Activated CD4-positive, alpha-beta T cell treated with anti-CD3 and anti-CD28 coated beads for 24 hours (primary cell): ENCODE data around the gene LYRM4.

Experiments
- DNase-seq, 2 donors: peaks; one replicate each; pipeline ENCODE4 v3.0.0-alpha.2; 2020; ENCODE audit warnings: low read depth in 2 of 2

LYRM4 gene

DNA sequence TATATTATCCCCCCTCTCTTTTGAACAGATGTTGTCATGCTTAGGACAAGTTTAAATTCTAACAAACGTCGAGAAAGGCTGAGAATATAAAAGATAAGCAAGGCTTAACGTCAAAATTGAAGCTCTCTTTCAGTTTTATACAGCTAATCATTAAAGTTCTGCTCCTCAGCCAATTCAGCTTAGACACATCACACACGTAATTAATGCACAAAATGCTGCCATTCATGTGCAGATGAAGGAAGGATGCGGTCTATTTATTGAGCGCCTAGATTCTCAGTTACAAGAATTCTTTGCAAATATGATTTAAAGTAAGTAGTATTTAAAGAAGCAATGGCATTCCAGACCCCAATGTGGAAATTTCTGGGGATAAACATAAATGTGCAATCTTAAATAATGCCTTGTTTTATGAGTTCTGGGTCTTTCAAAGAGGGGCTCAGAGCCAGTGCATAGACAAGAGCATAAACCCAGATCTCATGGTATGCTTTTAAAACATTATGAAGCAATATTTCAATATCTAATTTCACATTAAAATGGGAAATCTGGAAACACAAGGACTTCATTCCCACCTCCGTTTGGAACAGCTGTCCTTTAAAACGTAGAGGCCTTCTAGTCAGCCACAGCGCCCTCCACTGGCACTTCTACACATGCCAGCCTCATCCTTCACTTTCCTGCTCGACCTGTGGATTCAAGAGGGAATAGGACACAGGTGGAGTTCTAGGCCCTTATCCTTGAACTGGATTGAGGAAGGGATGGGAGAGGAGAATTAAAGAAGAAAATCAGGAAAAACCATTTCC, 85.8 kb downstream of the LYRM4 start:
- no peak for DNase-seq

DNA sequence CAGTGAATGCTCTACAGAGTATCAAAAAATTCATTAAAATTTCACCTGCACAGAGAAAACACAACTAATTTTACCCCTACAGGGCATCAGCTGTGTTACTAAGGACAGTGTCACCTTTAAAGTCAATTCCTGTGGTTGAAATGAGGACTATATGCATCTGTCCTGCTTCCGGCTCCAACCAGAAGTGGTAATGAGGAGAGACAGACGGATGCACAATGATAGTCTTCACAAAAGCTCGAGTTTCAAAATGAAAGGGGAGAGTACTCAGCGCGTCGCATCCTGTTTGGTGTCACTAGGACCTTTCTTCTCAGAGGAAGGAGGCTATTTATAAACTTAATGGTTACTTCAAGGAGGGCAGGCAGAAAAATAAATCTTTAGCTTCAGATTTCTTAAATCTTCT, 86.5 kb downstream of the LYRM4 start:
- DNase-seq, result peak in 1 of 2 donors; percentile 7

DNA sequence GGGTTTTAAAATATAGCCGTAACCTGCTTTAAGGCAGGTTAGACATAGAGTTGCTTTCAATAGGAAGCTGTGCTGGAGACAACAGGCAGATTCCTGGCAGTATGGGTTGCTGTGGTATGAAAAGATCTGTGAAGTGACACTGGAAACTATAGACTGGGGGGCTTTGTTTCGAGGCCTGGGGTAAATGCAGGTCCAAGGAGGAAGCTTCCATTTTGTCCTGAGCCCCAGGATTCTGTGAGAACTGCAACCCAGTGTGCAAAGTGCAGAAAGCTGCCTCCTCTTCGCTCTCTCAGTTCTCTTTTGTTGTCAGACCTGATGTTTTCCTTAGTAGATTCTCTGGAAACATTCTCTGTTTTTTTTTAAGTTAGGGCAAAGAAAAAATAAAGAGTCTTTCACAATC, 86.9 kb downstream of the LYRM4 start:
- no peak for DNase-seq

DNA sequence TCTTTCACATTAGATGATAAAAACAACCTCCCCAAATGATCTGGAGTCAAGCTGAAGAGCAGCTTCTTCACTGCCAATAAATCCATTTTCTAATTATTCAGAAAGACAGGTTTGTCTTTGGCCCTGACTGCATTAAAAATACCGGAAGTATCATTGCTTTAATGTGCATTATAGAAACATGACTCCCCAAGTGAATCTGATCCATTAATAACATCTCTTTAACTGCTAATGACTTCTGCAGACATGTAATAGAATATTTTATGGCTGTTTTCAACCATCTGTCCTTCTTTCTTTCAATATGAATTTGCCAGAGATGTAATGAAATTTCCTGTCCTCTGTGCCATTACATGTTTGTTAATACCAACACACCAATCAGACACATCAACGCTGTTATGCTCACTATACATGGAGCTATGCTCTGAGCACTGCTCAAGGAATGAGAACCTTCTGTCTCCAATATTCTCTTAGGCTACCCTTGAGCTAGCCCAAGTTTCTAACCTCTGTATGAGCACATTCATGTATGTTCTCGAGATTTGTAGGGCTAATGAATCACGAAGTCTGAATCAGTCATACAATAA, 87.8 kb downstream of the LYRM4 start:
- DNase-seq, result no peak

DNA sequence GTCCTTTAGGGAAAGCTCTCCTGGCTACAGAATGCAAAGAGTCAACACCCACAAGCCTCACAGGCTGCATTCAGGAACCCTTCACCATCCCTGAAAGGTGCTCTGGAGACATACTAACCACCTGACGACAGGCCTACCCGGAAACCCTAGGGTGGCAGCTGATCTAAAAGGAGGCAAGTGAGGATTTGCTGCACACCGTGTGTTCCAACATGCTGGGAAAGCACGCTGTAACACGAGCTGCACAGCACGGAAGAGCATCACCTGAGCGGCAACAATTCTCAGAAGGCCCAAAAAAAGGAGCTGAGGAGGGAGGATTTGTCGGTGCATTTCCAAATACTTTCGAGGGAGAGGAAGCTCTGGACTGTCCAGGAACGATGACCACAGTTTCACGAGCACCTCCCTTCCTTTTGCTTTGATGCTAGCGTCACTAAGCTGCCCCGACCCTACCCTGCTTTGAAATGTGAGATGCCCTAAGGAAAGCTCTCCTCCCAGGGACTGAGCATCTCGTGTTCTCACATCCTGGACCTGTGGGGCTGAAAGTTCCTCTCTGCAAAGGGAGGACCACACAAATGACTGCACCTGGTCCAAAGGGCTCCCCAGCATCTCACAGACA, 88.6 kb downstream of the LYRM4 start:
- no peak for DNase-seq

DNA sequence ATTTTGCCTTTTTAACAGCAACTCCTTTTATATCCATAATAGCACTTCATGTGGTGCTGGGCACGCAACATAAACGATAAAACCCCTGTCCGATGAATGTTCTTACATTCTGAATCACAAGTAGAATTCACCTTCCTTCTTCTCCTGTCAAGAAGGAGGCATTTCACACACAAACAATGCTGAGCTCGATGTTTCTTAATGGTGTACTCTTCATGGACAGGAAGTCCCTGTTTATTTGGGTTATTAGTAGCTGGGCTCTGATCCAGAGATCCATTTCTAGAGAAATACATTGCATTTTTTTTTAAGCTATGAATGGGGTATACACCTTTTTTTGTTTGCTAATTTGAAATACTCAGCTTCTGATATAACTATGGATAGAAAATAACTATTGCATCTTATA, 93.2 kb downstream of the LYRM4 start:
- no peak for DNase-seq

DNA sequence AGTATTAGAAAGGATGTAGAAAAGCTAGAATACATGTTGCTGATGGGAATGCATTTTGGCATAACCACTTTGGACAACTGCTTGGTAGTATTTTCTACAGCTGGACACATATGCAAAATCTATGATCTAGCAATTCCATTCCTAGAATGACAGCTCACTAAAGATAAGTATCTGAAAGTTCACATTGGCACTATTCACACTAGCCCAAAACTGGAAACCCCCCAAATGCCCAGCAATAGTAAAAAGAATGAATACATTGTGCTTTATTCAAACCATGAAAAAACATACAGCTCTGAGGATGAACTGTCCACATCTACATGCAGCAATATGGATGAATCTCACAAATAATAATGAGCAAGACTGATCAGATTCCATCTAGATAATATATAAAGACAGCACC, 96.7 kb downstream of the LYRM4 start:
- DNase-seq, result no peak

DNA sequence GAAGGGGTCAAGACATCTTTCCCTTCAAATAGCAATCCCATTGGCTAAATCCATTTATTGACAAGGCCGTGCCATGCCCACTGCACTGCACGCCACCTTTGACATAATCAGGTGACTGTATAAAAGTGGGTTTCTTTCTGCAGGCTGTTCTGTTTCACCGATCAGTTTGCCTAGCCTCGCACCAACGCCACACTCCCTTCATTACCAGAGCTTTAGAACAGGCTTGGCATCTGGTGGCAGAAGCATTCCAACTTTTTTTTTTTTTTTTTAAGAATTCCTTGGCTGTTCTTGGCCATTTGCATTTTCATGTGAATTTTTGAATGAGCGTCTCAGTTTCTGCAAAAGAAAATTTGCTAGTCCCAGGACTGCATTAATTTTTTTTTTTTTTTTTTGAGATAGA, 97.5 kb downstream of the LYRM4 start:
- no peak for DNase-seq

DNA sequence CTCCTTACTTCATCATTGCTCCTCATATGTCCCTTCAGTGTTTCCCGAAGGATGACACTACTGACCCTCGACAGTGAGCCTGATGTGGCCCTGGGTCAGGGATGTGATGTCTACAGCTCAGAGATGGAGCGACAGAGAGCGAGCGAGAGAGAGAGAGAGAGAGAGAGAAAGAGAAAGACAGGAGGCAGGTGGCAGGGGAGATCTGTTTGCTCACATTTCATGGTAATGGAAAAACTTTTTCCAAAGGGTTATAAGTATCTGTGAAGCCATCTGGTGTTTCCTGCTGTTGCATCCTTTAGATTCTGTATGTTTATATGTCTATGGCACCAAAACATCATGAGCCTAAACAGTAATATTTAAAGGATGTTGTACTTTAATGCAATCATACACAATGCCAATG, 98.4 kb downstream of the LYRM4 start:
- DNase-seq, result no peak

DNA sequence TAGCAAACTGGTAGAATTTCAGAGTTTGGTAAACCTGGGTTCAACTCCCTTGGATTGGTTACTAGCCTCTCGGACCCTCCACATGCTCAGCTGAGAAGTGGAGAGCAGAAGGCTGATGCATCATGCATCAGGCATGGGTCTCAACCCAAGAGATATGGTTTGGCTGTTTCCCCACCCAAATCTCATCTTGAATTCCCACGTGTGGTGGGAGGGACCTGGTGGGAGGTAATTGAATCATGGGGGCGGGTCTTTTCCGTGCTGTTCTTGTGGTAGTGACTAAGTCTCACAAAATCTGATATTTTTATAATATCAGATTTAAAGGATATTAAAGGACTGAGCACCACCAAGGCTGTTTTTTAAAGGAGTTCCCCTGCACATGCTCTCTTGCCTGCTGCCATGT, 100.5 kb downstream of the LYRM4 start:
- no peak for DNase-seq

DNA sequence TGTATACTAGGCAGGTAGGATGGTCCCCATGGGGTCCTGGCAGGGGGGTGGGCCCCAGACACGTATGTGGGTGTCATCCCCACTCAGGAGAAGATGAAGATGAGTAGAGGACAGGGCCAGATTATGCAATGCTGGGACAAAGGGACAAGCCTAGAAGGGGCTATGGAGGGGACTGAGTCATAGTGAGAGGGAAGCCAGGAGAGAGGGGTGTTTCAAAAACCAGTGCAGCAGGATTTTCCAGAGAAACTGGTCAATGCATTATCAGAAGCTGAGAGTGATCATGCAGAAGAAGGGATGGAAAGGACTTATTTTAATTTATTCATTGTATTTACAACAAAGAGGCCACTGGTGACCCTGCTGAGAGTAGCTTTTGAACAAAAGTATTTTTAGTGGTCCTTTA, 101.6 kb downstream of the LYRM4 start:
- DNase-seq, result no peak

DNA sequence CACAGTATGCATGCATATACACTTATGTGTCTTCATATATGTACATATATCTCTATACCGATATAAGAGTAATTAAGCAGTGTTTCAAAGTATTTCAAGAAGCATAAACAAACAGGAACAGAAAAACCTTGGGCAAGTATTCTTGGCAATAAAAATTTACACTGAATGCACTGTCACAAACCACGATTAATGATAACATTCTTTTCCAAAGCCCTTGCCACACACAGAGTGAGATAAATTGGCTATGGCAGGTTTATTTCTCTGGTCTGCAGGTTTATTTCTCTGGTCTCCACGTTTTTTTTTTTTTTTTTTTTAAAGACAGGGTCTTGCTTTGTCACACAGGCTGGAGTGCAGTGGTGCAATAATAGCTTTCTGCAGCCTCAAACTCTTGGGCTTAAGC, 102.6 kb downstream of the LYRM4 start:
- DNase-seq, result no peak

DNA sequence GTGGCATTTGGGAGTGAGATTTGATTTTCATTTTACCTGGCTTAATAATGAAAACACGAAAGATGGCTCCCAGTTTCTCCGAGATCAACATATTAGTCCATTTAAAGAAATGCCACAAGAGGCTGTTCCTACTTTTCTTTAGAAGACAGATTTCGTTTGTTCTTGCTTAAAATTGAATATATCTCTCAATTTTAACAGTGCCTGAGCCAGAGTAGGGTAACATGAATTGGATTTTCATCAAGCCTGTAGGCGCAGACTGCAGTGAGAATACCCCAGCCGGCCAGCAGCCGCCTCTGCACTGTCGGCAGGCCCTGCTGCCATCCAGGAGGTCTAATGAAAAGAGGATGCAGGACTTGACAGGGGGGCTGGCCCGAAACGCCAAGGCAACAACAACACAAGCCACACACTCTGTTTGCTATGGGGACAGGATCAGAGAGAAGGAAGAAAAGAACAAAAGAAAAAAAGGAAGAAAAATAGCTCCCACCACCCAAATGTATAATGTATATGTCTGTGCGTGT, 103.1 kb downstream of the LYRM4 start:
- no peak for DNase-seq

DNA sequence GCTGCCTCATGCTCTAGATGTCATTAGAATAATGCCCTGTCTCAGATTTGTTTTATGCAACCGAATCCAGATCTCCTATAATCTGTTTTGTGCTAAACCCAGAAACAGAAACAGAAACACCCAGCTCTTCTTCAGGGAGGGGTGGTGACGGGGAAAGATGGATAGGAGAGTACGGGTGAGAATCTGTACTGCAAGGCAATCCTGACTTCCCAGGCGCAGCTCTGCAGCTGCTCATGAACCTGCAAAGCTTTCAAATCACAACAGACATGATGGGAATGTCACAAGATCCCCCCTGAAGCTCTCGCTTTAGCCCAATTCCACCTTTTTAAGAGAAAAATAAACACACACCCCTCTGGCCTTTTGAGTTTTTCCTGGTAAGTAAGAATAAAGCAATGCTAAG, 104.1 kb downstream of the LYRM4 start:
- no peak for DNase-seq

DNA sequence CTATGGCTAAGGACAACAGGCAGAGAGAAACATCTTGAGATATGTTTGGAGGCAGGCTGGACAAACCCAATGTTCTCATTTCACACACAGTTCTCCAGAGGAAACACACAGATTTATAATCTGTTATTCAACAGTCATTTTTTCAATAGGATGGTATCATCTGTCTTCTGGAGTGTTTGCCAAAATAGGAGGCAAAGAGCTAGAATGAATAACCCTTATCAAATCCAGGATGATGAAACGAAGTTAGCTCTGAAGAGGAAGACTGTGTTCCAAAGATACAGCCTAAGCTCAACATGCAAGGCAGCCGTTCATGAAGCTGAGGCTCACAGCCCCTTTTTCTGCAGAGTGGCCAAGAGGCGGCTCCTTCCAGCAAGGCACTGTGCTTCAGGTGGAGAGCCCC, 104.8 kb downstream of the LYRM4 start:
- DNase-seq, result no peak

DNA sequence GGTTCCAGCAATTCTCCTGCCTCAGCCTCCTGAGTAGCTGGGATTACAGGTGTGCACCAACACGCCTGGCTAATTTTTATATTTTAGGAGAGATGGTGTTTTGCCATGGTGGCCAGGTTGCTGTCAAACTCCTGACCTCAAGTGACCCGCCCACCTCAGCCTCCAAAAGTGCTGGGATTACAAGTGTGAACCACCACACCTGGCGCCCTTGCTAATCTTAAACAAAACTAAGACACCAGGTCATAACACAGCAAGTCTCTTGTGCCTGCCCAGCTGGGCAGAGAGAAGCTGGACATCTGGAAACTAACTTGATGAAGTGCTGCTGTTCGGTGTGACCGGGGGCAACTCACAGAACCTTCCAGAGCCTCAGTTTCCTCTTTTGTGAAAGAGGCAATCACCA, 107.6 kb downstream of the LYRM4 start:
- no peak for DNase-seq

DNA sequence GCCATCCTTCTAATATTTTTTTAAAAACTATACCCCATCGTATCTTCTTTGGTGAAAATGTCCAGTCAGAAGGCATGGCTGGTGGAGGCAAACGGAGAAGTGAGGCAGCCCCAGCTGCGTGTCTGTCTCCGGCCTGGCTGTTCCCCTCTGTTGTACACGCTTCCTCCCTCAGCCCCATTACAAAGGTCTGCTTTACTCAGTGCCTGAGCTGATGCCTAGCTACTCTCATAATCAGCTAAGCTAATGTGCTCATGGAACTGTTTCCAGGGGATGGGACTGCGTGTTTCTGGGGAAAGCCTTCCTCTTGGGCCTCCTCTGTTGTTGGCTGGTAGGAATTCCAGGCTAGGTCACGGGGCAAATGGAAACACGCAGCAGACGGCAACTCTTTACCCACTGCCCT, 108.3 kb downstream of the LYRM4 start:
- DNase-seq, result no peak

DNA sequence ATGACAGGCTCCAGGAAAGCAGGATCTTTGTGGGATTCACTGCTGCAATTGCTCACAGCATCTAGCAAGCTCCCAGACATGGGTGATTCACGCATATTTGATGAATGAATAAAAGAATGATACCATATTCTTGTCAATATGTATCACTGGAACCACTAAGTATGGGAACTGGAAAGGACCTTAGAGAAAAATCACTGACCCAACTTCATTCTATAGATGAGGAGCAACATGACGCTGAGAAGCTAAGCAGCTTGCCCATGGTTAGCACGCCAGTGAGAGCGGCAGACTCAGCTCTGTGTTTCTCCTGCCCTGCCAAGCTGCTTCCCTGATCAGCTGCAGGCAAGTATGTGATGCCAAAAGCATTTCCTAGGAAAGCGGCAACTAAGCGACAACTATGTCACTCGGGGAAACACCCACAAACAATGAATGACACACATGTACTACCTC, 108.8 kb downstream of the LYRM4 start:
- DNase-seq, result no peak

DNA sequence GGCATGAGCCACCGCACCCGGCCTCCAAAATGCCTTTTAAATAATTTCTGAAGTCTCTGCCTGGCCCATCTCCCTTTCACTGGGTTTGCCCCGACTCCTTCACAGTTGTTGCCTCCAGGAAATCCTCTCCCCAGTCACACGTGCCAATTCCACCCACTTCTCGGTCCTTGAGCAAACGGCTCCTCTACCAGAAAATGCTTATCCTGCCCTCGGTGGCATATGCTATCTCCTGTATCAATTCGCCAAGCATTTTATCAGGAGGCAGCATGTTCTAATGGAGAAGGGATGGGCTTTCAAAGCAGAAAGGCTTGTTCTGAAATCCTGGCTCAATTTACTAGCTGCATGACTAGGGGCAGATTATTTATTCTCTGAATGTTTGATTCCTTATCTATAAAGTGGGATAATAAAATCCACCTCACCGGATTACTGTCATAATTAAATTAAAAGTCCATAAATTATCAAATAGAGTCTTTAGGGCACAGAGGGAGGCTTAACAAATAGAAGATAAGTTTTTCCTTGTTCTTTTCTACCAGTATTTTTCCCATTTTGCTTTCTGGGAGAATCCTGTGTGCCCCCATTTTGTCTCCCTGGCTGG, 109.3 kb downstream of the LYRM4 start:
- DNase-seq, result no peak

DNA sequence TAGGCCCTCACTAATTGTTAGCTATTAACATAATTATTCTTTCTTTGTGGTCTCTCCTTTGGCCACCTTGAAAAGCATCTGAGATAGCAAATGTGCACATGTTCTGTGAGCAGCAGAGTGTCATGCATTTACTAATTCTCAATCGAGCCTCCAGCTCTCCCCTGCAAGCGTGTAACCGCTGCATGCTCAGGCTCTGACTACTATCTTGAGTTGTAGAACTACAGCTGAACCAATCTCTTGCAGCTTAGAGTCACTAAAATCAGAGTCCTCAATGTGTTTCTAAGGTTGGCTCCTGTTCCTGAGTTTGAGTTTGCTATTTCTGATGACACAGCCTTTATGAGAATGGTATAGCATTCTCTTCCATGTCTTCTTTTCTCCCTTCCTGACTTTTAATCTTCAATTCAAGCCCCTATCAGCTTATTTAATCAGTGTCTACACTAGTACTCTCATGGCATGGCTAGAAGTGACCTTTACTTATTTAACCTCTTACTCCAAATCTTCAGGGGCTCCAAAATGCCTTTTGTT, 110.1 kb downstream of the LYRM4 start:
- no peak for DNase-seq

DNA sequence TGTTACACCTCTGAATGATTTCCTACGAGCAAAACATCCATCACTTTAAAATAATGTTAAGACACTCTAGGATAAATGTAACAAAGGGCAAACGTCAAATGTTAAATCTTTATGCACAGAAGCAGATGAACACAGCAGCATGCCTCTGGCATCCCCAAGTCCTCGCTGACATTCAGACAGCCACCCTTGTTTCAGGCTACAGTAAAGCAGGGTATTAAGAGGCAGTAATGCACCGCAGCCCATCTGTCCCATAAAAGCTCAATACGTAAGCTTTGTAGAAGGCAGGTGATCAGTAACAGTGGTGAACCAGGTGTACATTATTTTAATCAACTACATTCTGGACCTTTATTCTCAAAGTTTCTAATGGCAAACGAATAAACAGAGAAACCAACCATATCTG, 110.9 kb downstream of the LYRM4 start:
- no peak for DNase-seq

DNA sequence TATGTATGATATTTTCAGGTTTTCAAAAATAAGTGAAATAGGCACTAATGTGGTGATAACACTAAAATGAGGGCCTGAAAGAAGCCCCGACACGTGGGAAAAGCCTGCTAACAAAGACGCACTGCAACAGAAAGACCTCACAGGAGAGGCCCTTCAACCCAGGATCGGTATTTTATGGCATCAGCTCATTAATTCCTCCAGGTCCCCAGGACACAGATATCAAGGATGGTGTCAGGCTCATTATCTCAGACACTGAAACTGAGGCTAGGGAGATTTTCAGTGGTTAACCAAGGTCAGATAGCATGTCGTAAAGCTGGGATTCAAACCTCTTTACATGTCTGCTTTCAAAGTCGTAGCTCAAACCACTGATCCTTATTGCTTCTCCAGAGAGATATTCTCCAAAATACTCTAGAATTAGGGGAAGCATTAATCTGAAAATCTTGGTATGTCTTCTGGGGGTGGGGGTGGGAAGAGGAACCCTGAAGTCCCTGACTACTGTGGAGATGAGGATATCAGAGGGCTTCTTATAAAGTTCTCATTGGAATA, 111.5 kb downstream of the LYRM4 start:
- no peak for DNase-seq
